SKM-1 (cell line): ENCODE results near the gene ASCL2.
A peak's percentile ranks its signal among the peaks of the same experiment; 100 is the strongest.
"Not testable (repeated sequence)": the region's sequence is repeated elsewhere in the genome, so short reads cannot be mapped to it uniquely, and the experiment has no call there.

ENCODE experiments used
- DNase-seq: peaks from one replicate; lab custom pipeline; 2025; ENCODE audit not compliant: unreplicated experiment; lab: John Stamatoyannopoulos, UW

The ASCL2 gene

GRCh38 chr11:2237457-2238238, 32.7 kb downstream of the ASCL2 start:
- DNase-seq, result no peak

- DNase-seq, result not testable (repeated sequence)
These were observed 33.8 kb downstream of the ASCL2 start for GRCh38 chr11:2236381-2237134.

- no peak for DNase-seq
These were observed 34.6 kb downstream of the ASCL2 start for GRCh38 chr11:2235588-2236326.

GRCh38 chr11:2234963-2235362, 35.4 kb downstream of the ASCL2 start:
- DNase-seq, result no peak

GRCh38 chr11:2233693-2234455, 36.5 kb downstream of the ASCL2 start:
- DNase-seq, result no peak

GRCh38 chr11:2229713-2230297, 40.6 kb downstream of the ASCL2 start:
- DNase-seq, result no peak

GRCh38 chr11:2224254-2224653, 46.1 kb downstream of the ASCL2 start:
- DNase-seq, result no peak

- DNase-seq, result no peak
These were observed 47.1 kb downstream of the ASCL2 start for GRCh38 chr11:2223153-2223794.

GRCh38 chr11:2222451-2222850, 47.9 kb downstream of the ASCL2 start:
- no peak for DNase-seq

GRCh38 chr11:2221591-2221990, 48.8 kb downstream of the ASCL2 start:
- no peak for DNase-seq

- no peak for DNase-seq
These were observed 49.4 kb downstream of the ASCL2 start for GRCh38 chr11:2221024-2221423.

GRCh38 chr11:2220173-2220771, 50.1 kb downstream of the ASCL2 start:
- DNase-seq, result peak; percentile 4

- no peak for DNase-seq
These were observed 50.9 kb downstream of the ASCL2 start for GRCh38 chr11:2219318-2220017.
